Keratinocyte (primary cell): ENCODE data around the gene ELP6. TPM values are rescaled to one million over a fixed set of nuclear protein-coding genes. Genes with fewer than 3 reads are reported as not detected.

Experiments used
- DNase-seq: peaks from one replicate; pipeline ENCODE4 v3.0.0-alpha.2; 2011; ENCODE audit warnings: low read depth, missing footprints, low spot score
- FAIRE-seq: peaks from 2 replicates; lab custom pipeline; 2011; peaks lifted over from hg19 to GRCh38; lab: Jason Lieb, UNC
- H2AFZ ChIP-seq: 2 replicates; pipeline ENCODE4 v1.6.0; 2012; ENCODE audit warnings: low read length, control low read depth, inconsistent platforms; ENCODE audit not compliant: control insufficient read depth
- H3K27ac ChIP-seq: 2 replicates; pipeline ENCODE4 v1.5.1; 2011; ENCODE audit warnings: low read length; ENCODE audit not compliant: control insufficient read depth, insufficient read depth
- H3K27me3 ChIP-seq: 3 replicates; pipeline ENCODE4 v1.6.0; 2011; ENCODE audit warnings: low read length; ENCODE audit not compliant: control insufficient read depth, insufficient read depth; ENCODE audit errors: extremely low read depth
- H3K36me3 ChIP-seq, 2 experiments: 2 replicates in 1 of 2; 3 replicates in 1 of 2; pipeline ENCODE4 v1.5.1; 2011; ENCODE audit warnings: low read length in 2 of 2, mild to moderate bottlenecking in 1 of 2; ENCODE audit not compliant: control insufficient read depth in 2 of 2, insufficient read depth in 2 of 2; ENCODE audit errors: extremely low read depth in 1 of 2
- H3K4me1 ChIP-seq: 3 replicates; pipeline ENCODE4 v1.5.1; 2011; ENCODE audit warnings: low read length; ENCODE audit not compliant: control insufficient read depth, insufficient read depth; ENCODE audit errors: extremely low read depth
- H3K4me2 ChIP-seq: 3 replicates; pipeline ENCODE4 v1.6.0; 2011; ENCODE audit warnings: low read depth, low read length; ENCODE audit not compliant: control insufficient read depth, insufficient read depth; ENCODE audit errors: extremely low read depth
- H3K4me3 ChIP-seq, 3 experiments: fragments of 200-600 bp in 1 of 3; sonication (generic) in 1 of 3; 2 replicates in 2 of 3; 3 replicates in 1 of 3; pipeline ENCODE4 v1.5.1; 2011 to 2016; ENCODE audit warnings: low read length in 3 of 3, mild to moderate bottlenecking in 3 of 3, control low read depth in 2 of 3, inconsistent platforms in 1 of 3, low read depth in 1 of 3, mixed read lengths in 1 of 3, mixed run types in 1 of 3, moderate library complexity in 1 of 3; ENCODE audit not compliant: control insufficient read depth in 2 of 3, insufficient read depth in 2 of 3; ENCODE audit errors: extremely low read depth in 1 of 3
- H3K79me2 ChIP-seq: 2 replicates; pipeline ENCODE4 v1.6.0; 2012; ENCODE audit warnings: low read length; ENCODE audit not compliant: control insufficient read depth, insufficient read depth
- H3K9ac ChIP-seq: 3 replicates; pipeline ENCODE4 v1.6.0; 2011; ENCODE audit warnings: low read length; ENCODE audit not compliant: control insufficient read depth, insufficient read depth; ENCODE audit errors: extremely low read depth
- H3K9me1 ChIP-seq: 3 replicates; pipeline ENCODE4 v1.6.0; 2011; ENCODE audit warnings: low read length; ENCODE audit not compliant: control insufficient read depth, insufficient read depth; ENCODE audit errors: extremely low read depth
- H3K9me3 ChIP-seq: 2 replicates; pipeline ENCODE4 v1.5.1; 2012; ENCODE audit warnings: low read depth, low read length; ENCODE audit not compliant: control insufficient read depth
- H4K20me1 ChIP-seq: 3 replicates; pipeline ENCODE4 v1.6.0; 2011; ENCODE audit warnings: low read length; ENCODE audit not compliant: control insufficient read depth, insufficient read depth; ENCODE audit errors: extremely low read depth
- EZH2 ChIP-seq: IDR thresholded peaks from one replicate; pipeline ENCODE4 v1.6.1; 2012; ENCODE audit warnings: inconsistent platforms, mild to moderate bottlenecking, low read length, moderate library complexity
- dilution Hi-C: fragments of 300-500 bp; cut with MboI; formaldehyde crosslinking; loops from one replicate; pipeline ENCODE4 v1.7.0; 2020; ENCODE audit warnings: low sequenced_read_pairs; ENCODE audit not compliant: extremely low pct_ligation_motif_present
- polyA plus RNA-seq, 5 experiments: library from polyadenylated mRNA; depleted of rRNA in 3 of 5; stranded (reverse) in 3 of 5; stranded (forward) in 1 of 5; unstranded in 1 of 5; fragments of >200 nt; gene quantifications; 1 replicate in 1 of 5; 2 replicates in 3 of 5; 3 replicates in 1 of 5; pipeline versions ENCODE4 v1.2.1 to v1.2.3, GENCODE V29; 2011 to 2012; ENCODE audit warnings: missing spikeins in 2 of 5, low read depth in 1 of 5, low replicate concordance in 1 of 5
- small RNA-seq, 3 experiments: library from RNA; depleted of rRNA; stranded (forward); fragments of <200 nt; gene quantifications; one replicate each; pipeline ENCODE3, GENCODE V24; 2012; ENCODE audit warnings: low read depth in 3 of 3, low replicate concordance in 1 of 3; ENCODE audit not compliant: insufficient read length in 3 of 3
- TF ChIP-seq, protein P1 (sequence below), 3 experiments: IDR thresholded peaks in 1 of 3; conservative IDR thresholded peaks in 1 of 3; optimal IDR thresholded peaks in 1 of 3; 2 replicates in 2 of 3; 3 replicates in 1 of 3; pipeline versions ENCODE3 to v1.5.1; 2011; ENCODE audit warnings: low read length in 3 of 3, mild to moderate bottlenecking in 3 of 3, moderate library complexity in 2 of 3, control low read depth in 1 of 3, inconsistent platforms in 1 of 3; ENCODE audit not compliant: insufficient read depth in 2 of 3; ENCODE audit errors: extremely low read depth in 1 of 3

The ELP6 gene
- polyA plus RNA-seq, 1 donor (not counting 4 experiments of a cell fraction or from before 2014, with no cell fraction given), result 65.8 TPM

DNA sequence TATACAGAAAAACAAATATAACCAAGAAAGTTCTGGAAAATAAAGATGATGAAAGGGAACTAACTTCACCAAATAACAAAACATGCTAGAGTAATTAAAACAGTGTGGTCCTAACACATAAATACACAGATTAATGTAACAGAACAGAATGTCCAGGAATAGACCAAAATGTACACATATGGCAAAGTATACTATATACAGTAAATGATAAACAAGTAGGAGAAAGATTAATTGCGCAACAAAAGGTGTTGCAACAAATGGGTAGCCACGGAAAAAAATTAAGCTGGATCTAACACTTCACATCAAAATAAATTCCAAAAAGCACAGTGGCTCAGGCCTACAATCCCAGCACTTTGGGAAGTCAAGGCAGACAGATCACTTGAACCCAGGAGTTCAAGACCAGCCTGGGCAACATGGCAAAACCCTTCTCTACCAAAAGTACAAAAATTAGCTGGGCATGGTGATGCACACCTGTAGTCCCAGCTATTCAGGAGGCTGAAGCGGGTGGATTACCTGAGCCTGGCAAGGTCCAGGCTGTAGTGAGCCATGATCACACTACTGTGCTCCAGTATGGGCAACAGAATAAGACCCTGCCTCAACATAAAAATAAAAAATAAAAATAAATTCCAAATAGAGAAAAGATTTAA lies 57.6 kb downstream of the ELP6 start:
- Histone ChIP-seq H3K4me1 (no peaks in the 10 kb centered on the region), H3K27ac (no peak overlapping the region), H3K4me2 (no peak overlapping the region), H3K27me3 (no peaks in the 10 kb centered on the region), H3K9me3 (no peaks in the 10 kb centered on the region), H3K9ac (no peak overlapping the region), H3K4me3 (no peak overlapping the region), H3K79me2 (peaks cover 50% of the 10 kb centered on the region), H2AFZ (no peak overlapping the region), H3K9me1 (no peaks in the 10 kb centered on the region), H3K36me3 (no peaks in the 10 kb centered on the region), H4K20me1 (no peaks in the 10 kb centered on the region)
- no peak for DNase-seq
- dilution Hi-C loops, result no loop called here
- no peak for FAIRE-seq
- TF ChIP-seq, protein P1, sequence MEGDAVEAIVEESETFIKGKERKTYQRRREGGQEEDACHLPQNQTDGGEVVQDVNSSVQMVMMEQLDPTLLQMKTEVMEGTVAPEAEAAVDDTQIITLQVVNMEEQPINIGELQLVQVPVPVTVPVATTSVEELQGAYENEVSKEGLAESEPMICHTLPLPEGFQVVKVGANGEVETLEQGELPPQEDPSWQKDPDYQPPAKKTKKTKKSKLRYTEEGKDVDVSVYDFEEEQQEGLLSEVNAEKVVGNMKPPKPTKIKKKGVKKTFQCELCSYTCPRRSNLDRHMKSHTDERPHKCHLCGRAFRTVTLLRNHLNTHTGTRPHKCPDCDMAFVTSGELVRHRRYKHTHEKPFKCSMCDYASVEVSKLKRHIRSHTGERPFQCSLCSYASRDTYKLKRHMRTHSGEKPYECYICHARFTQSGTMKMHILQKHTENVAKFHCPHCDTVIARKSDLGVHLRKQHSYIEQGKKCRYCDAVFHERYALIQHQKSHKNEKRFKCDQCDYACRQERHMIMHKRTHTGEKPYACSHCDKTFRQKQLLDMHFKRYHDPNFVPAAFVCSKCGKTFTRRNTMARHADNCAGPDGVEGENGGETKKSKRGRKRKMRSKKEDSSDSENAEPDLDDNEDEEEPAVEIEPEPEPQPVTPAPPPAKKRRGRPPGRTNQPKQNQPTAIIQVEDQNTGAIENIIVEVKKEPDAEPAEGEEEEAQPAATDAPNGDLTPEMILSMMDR (optimal IDR thresholded peaks at IDR 0.05 in 1 of 3, IDR thresholded peaks at IDR 0.05 in 1 of 3, conservative IDR thresholded peaks at IDR 0.05 in 1 of 3; ENCODE audit: extremely low read depth in 1 of 3, insufficient read depth in 2 of 3, low read length in 3 of 3), result no peak
- no peak for TF ChIP-seq EZH2

DNA sequence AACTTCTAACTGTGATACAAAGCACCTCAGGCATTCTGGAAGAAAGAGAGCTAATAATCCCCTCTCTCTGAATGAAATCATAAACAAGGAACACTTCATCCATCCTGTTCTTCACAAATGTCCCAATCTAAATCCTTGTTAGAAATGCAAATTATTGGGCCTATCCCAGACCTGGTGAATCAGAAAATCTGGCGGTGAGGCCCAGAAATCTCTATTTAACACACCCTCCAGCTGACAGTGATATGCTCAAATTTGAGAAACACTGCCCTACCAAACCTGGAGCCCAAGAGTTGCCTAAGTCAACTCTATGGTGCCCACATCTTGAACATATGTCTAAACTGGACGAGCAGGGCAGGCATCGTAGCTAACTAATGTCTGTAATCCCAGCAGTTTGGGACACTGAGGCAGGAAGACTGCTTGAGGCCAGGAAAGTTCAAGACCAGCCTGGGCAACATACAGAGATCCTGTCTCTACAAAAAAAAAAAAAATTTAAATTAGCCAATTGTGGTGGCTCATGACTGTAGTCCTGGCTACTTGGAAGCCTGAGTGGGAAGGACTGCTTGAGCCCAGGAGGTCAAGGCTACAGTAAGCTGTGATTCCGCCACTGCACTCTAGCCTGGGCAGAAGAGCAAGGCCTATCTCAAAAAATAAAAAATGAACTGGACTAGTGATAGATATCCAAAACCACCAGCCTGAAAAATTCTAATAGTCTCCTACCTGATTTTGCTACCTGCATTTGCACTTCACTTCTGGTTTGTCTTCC lies 60.9 kb downstream of the ELP6 start:
- Histone ChIP-seq H3K27me3 (no peaks in the 10 kb centered on the region), H3K4me1 (no peaks in the 10 kb centered on the region), H3K9me1 (no peaks in the 10 kb centered on the region), H3K36me3 (no peaks in the 10 kb centered on the region), H4K20me1 (no peaks in the 10 kb centered on the region), H3K79me2 (peaks cover 56% of the 10 kb centered on the region), H3K9ac (no peak overlapping the region), H3K27ac (no peak overlapping the region), H3K4me2 (no peak overlapping the region), H3K4me3 (no peak overlapping the region), H2AFZ (no peak overlapping the region), H3K9me3 (no peaks in the 10 kb centered on the region)
- FAIRE-seq, result no peak
- dilution Hi-C loops, result no loop called here
- TF ChIP-seq, protein P1 (optimal IDR thresholded peaks at IDR 0.05 in 1 of 3, IDR thresholded peaks at IDR 0.05 in 1 of 3, conservative IDR thresholded peaks at IDR 0.05 in 1 of 3; ENCODE audit: extremely low read depth in 1 of 3, insufficient read depth in 2 of 3, low read length in 3 of 3), result no peak
- no peak for TF ChIP-seq EZH2
- DNase-seq, result no peak

Small RNAs within 50 kb of the gene (small RNA-seq; reads per million reads assigned to genes)
- gene AC099778.2 (0 reads per million in 3 experiments), gene RN7SL870P (0 reads per million in 3 experiments)

Other genes starting within 250 kb of the ELP6 start
- 6.2 to 9.2 TPM (median 7.2 TPM) in 3 replicates for gene KIF9, start 230.9 kb downstream of the ELP6 start, polyA plus RNA-seq
- 33.4 to 40.0 TPM (median 37.3 TPM) in 3 replicates for gene KLHL18, start 230.8 kb downstream of the ELP6 start, polyA plus RNA-seq
- gene PTPN23, start 132.7 kb downstream of the ELP6 start, polyA plus RNA-seq, result 1.3 to 2.7 TPM (median 1.6 TPM) in 3 replicates
- 17.7 to 21.5 TPM (median 18.5 TPM) in 3 replicates for gene SCAP, start 37.8 kb downstream of the ELP6 start, polyA plus RNA-seq
- gene CSPG5, start 65.2 kb upstream of the ELP6 start, polyA plus RNA-seq, result 0.03 to 0.23 TPM (median 0.14 TPM) in 3 replicates